T-helper 1 cell treated with Interleukin-12 subunit alpha and Interleukin-12 subunit beta and Interleukin-4 antibody, amounts not matched to agents 30 ng/mL and 1 ng/mL, for 36 hours (primary cell): ENCODE data around the gene MAG. TPM values are rescaled to one million over a fixed set of nuclear protein-coding genes. Genes with fewer than 3 reads are reported as not detected.
"Not testable (repeated sequence)": the region's sequence is repeated elsewhere in the genome, so short reads cannot be mapped to it uniquely, and the experiment has no call there.

Experiments used
- intact Hi-C: fragments of 100-400 bp; cut with micrococcal nuclease; formaldehyde crosslinking; loops from one replicate; pipeline ENCODE4 v1.15.1; 2024
- total RNA-seq: library from RNA; stranded (reverse); gene quantifications from 2 replicates; pipeline ENCODE4 v1.2.3, GENCODE V29; 2022

The MAG gene
- total RNA-seq, 1 donor from 2014 or later: 0.32 TPM

DNA sequence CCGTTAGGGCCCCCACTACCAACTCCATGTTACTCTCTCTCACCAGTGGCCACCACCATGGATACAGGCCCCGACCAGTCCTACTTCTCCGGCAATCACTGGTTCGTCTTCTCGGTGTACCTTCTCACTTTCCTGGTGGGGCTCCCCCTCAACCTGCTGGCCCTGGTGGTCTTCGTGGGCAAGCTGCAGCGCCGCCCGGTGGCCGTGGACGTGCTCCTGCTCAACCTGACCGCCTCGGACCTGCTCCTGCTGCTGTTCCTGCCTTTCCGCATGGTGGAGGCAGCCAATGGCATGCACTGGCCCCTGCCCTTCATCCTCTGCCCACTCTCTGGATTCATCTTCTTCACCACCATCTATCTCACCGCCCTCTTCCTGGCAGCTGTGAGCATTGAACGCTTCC lies 66.9 kb downstream of the MAG start:
- intact Hi-C loops: not testable (repeated sequence)

DNA sequence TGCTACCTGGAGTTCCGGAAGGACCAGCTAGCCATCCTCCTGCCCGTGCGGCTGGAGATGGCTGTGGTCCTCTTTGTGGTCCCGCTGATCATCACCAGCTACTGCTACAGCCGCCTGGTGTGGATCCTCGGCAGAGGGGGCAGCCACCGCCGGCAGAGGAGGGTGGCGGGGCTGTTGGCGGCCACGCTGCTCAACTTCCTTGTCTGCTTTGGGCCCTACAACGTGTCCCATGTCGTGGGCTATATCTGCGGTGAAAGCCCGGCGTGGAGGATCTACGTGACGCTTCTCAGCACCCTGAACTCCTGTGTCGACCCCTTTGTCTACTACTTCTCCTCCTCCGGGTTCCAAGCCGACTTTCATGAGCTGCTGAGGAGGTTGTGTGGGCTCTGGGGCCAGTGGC lies 67.4 kb downstream of the MAG start:
- intact Hi-C loops: not testable (repeated sequence)

GRCh38 chr19:35360081-35360480 lies 68.1 kb downstream of the MAG start:
- intact Hi-C loops: not testable (repeated sequence)

GRCh38 chr19:35360880-35361420 lies 69.0 kb downstream of the MAG start:
- intact Hi-C loops: no loop called here

- intact Hi-C loops: no loop called here
These were observed 70.5 kb downstream of the MAG start for GRCh38 chr19:35362261-35363000.

DNA sequence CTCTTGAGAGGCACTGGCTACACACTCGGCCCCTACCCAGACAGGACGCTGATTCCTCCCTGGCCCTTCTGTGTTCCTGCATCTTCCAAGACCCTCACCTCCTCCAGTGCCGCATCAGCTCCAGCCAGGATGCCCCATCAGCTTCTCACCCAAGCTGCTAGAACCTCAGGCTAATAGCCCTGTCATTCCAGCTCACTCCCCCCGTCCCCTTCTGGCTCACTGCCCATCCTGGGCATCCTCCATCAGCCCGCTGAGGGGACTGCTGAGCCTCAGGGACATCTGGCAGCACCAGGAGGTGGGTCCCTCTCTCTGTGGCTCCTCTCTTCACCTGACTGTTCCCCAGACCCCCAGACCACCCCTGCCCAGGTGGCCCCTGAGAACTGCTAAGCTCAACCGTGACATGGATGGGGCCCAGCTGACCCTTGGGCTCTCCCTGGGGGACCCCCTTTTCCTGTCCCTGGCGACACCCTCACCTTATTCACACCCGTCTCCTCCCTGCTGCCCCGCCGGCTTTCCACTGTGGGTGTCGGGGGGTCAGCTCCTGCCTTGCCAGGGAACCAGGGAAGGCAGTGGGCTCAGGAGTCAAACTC lies 71.1 kb downstream of the MAG start:
- intact Hi-C loops: no loop called here

Other genes starting within 250 kb of the MAG start
- not detected in 2 replicates for gene FXYD3, start 176.3 kb upstream of the MAG start, total RNA-seq
- 0.12 and 0.27 TPM in 2 replicates for gene LGI4, start 157.1 kb upstream of the MAG start, total RNA-seq
- not detected in 2 replicates for gene FXYD1, start 153.3 kb upstream of the MAG start, total RNA-seq
- 1.6 and 2.2 TPM in 2 replicates for gene FXYD7, start 148.9 kb upstream of the MAG start, total RNA-seq
- gene FXYD5, start 137.4 kb upstream of the MAG start, total RNA-seq: 350 and 365 TPM in 2 replicates
- not detected in 2 replicates for gene FAM187B, start 63.4 kb upstream of the MAG start, total RNA-seq
- gene LSR, start 43.2 kb upstream of the MAG start, total RNA-seq: 4.5 and 5.6 TPM in 2 replicates
- 138 and 161 TPM in 2 replicates for gene USF2, start 23.2 kb upstream of the MAG start, total RNA-seq
- 0.51 and 0.54 TPM in 2 replicates for gene HAMP, start 9.6 kb upstream of the MAG start, total RNA-seq
- gene CD22, start 37.0 kb downstream of the MAG start, total RNA-seq: 2.4 and 3.2 TPM in 2 replicates
- gene FFAR1, start 55.7 kb downstream of the MAG start, total RNA-seq: 0.07 and 0.17 TPM in 2 replicates
- gene FFAR3, start 66.3 kb downstream of the MAG start, total RNA-seq: 0.17 and 0.25 TPM in 2 replicates
- 0.17 and 0.27 TPM in 2 replicates for gene GPR42, start 78.9 kb downstream of the MAG start, total RNA-seq
- gene FFAR2, start 156.1 kb downstream of the MAG start, total RNA-seq: not detected in 2 replicates
- not detected in 2 replicates for gene KRTDAP, start 198.3 kb downstream of the MAG start, total RNA-seq
- gene DMKN, start 221.5 kb downstream of the MAG start, total RNA-seq: not detected in 2 replicates
- gene SBSN, start 236.2 kb downstream of the MAG start, total RNA-seq: not detected in 2 replicates
- gene GAPDHS, start 241.3 kb downstream of the MAG start, total RNA-seq: not detected in 2 replicates